Astrocyte (in vitro differentiated cells and primary cell): ENCODE results near the gene STX16. TPM values are rescaled to one million over a fixed set of nuclear protein-coding genes. Genes with fewer than 3 reads are reported as not detected.

Experiments used
- DNase-seq: peaks from one replicate; pipeline ENCODE4 v3.0.0-alpha.2; 2010; ENCODE audit warnings: low read depth
- FAIRE-seq: peaks from 2 replicates; lab custom pipeline; 2011; peaks lifted over from hg19 to GRCh38; lab: Jason Lieb, UNC
- H2AFZ ChIP-seq: 2 replicates; pipeline ENCODE4 v1.6.0; 2012; ENCODE audit warnings: low read depth, low read length, inconsistent platforms
- H3K27ac ChIP-seq: 2 replicates; pipeline ENCODE4 v1.5.1; 2011; ENCODE audit warnings: low read depth, low read length, inconsistent platforms
- H3K27me3 ChIP-seq: 2 replicates; pipeline ENCODE4 v1.6.0; 2011; ENCODE audit warnings: low read length, inconsistent platforms; ENCODE audit not compliant: insufficient read depth
- H3K36me3 ChIP-seq: 2 replicates; pipeline ENCODE4 v1.5.1; 2011; ENCODE audit warnings: low read length, inconsistent platforms; ENCODE audit not compliant: insufficient read depth
- H3K4me1 ChIP-seq: 2 replicates; pipeline ENCODE4 v1.5.1; 2011; ENCODE audit warnings: low read length, inconsistent platforms; ENCODE audit not compliant: insufficient read depth
- H3K4me2 ChIP-seq: 2 replicates; pipeline ENCODE4 v1.6.0; 2012; ENCODE audit warnings: low read length, inconsistent platforms
- H3K4me3 ChIP-seq: 2 replicates; pipeline ENCODE4 v1.5.1; 2011; ENCODE audit warnings: low read depth, mild to moderate bottlenecking, low read length, inconsistent platforms; ENCODE audit not compliant: insufficient read depth
- H3K79me2 ChIP-seq: 2 replicates; pipeline ENCODE4 v1.6.0; 2012; ENCODE audit warnings: mild to moderate bottlenecking, low read length, inconsistent platforms; ENCODE audit not compliant: insufficient read depth
- H3K9ac ChIP-seq: 2 replicates; pipeline ENCODE4 v1.6.0; 2012; ENCODE audit warnings: mild to moderate bottlenecking, low read length, inconsistent platforms
- H3K9me3 ChIP-seq: 2 replicates; pipeline ENCODE4 v1.5.1; 2012; ENCODE audit warnings: low read depth, mild to moderate bottlenecking, low read length, inconsistent platforms; ENCODE audit not compliant: insufficient read depth
- H4K20me1 ChIP-seq: 2 replicates; pipeline ENCODE4 v1.6.0; 2012; ENCODE audit warnings: low read length, inconsistent platforms; ENCODE audit not compliant: insufficient read depth
- H3K27ac Mint-ChIP-seq: one replicate; pipeline ENCODE4 v1.8.0; 2021; ENCODE audit warnings: mild to moderate bottlenecking, mixed read lengths; ENCODE audit not compliant: unreplicated experiment
- H3K27me3 Mint-ChIP-seq: one replicate; pipeline ENCODE4 v1.8.0; 2021; ENCODE audit warnings: low read depth, mixed read lengths; ENCODE audit not compliant: unreplicated experiment
- H3K36me3 Mint-ChIP-seq: one replicate; pipeline ENCODE4 v1.8.0; 2021; ENCODE audit warnings: low read depth, mixed read lengths; ENCODE audit not compliant: unreplicated experiment
- H3K4me1 Mint-ChIP-seq: one replicate; pipeline ENCODE4 v1.8.0; 2021; ENCODE audit warnings: low read depth, mixed read lengths; ENCODE audit not compliant: unreplicated experiment
- H3K4me3 Mint-ChIP-seq: one replicate; pipeline ENCODE4 v1.8.0; 2021; ENCODE audit warnings: mild to moderate bottlenecking, moderate library complexity, mixed read lengths; ENCODE audit not compliant: unreplicated experiment
- H3K9me3 Mint-ChIP-seq: one replicate; pipeline ENCODE4 v1.8.0; 2021; ENCODE audit warnings: mild to moderate bottlenecking, mixed read lengths; ENCODE audit not compliant: unreplicated experiment
- CTCF ChIP-seq: IDR thresholded peaks from 2 replicates; pipeline ENCODE4 v1.5.1; 2011; ENCODE audit warnings: low read depth, mild to moderate bottlenecking, inconsistent platforms, low read length, moderate library complexity; ENCODE audit not compliant: insufficient read depth
- EZH2 ChIP-seq: IDR thresholded peaks from 2 replicates; pipeline ENCODE4 v1.6.1; 2012; ENCODE audit warnings: mild to moderate bottlenecking, low read length, inconsistent platforms; ENCODE audit not compliant: insufficient read depth
- total RNA-seq: library from RNA; stranded (reverse); gene quantifications from 2 replicates; pipeline ENCODE4 v1.2.1, GENCODE V29; 2021

STX16 gene
- total RNA-seq, 1 donor from 2014 or later = 59.3 TPM

- no peak overlapping the region for H2AFZ ChIP-seq
- Mint-ChIP-seq H3K36me3 (peaks cover 2% of the 10 kb centered on the region), H3K27me3 (peaks cover 2% of the 10 kb centered on the region), H3K27ac (peak overlapping the region; percentile 50), H3K4me1 (peaks cover 18% of the 10 kb centered on the region), H3K4me3 (no peak overlapping the region), H3K9me3 (no peaks in the 10 kb centered on the region)
- H3K27ac ChIP-seq = peak overlapping the region; percentile 42
- peak overlapping the region; percentile 37 for H3K4me2 ChIP-seq
- peaks cover 38% of the 10 kb centered on the region for H3K4me1 ChIP-seq
- no peaks in the 10 kb centered on the region for H4K20me1 ChIP-seq
- no peaks in the 10 kb centered on the region for H3K79me2 ChIP-seq
- FAIRE-seq = no peak
- H3K36me3 ChIP-seq = no peaks in the 10 kb centered on the region
- no peaks in the 10 kb centered on the region for H3K27me3 ChIP-seq
- TF ChIP-seq CTCF = no peak
- TF ChIP-seq EZH2 = no peak
- H3K4me3 ChIP-seq = no peak overlapping the region
- no peaks in the 10 kb centered on the region for H3K9me3 ChIP-seq
- H3K9ac ChIP-seq = no peak overlapping the region
- DNase-seq = peak; percentile 90
Observed at GRCh38 chr20:58645412-58645968, 5.6 kb upstream of the STX16 start.

- H3K36me3 Mint-ChIP-seq = peaks cover 2% of the 10 kb centered on the region
- H3K4me3 ChIP-seq = no peak overlapping the region
- H3K9me3 ChIP-seq = no peaks in the 10 kb centered on the region
- H3K27me3 ChIP-seq = no peaks in the 10 kb centered on the region
- H4K20me1 ChIP-seq = no peaks in the 10 kb centered on the region
- no peak overlapping the region for H3K4me2 ChIP-seq
- H3K4me1 ChIP-seq = peaks cover 38% of the 10 kb centered on the region
- no peaks in the 10 kb centered on the region for H3K36me3 ChIP-seq
- TF ChIP-seq EZH2 (no peak), CTCF (no peak)
- no peak for DNase-seq
- H3K4me3 Mint-ChIP-seq = no peak overlapping the region
- H3K27ac Mint-ChIP-seq = no peak overlapping the region
- peaks cover 2% of the 10 kb centered on the region for H3K79me2 ChIP-seq
- H3K9ac ChIP-seq = no peak overlapping the region
- peaks cover 2% of the 10 kb centered on the region for H3K27me3 Mint-ChIP-seq
- FAIRE-seq = no peak
- peaks cover 12% of the 10 kb centered on the region for H3K4me1 Mint-ChIP-seq
- no peak overlapping the region for H3K27ac ChIP-seq
- H3K9me3 Mint-ChIP-seq = no peaks in the 10 kb centered on the region
- no peak overlapping the region for H2AFZ ChIP-seq
Observed at GRCh38 chr20:58646257-58646656, 4.8 kb upstream of the STX16 start.

GRCh38 chr20:58646703-58647102 is 4.4 kb upstream of the STX16 start:
- peaks cover 2% of the 10 kb centered on the region for H3K36me3 Mint-ChIP-seq
- TF ChIP-seq CTCF = no peak
- TF ChIP-seq EZH2 = no peak
- no peak overlapping the region for H3K4me3 ChIP-seq
- H2AFZ ChIP-seq = no peak overlapping the region
- H3K4me1 ChIP-seq = peaks cover 42% of the 10 kb centered on the region
- peaks cover 7% of the 10 kb centered on the region for H3K79me2 ChIP-seq
- no peak overlapping the region for H3K4me3 Mint-ChIP-seq
- H3K27ac ChIP-seq = no peak overlapping the region
- no peaks in the 10 kb centered on the region for H3K9me3 Mint-ChIP-seq
- H3K9me3 ChIP-seq = no peaks in the 10 kb centered on the region
- peaks cover 13% of the 10 kb centered on the region for H3K4me1 Mint-ChIP-seq
- DNase-seq (no peak), FAIRE-seq (no peak)
- peak overlapping the region; percentile 24 for H3K27ac Mint-ChIP-seq
- H4K20me1 ChIP-seq = no peaks in the 10 kb centered on the region
- no peak overlapping the region for H3K9ac ChIP-seq
- no peaks in the 10 kb centered on the region for H3K36me3 ChIP-seq
- H3K4me2 ChIP-seq = no peak overlapping the region
- no peaks in the 10 kb centered on the region for H3K27me3 ChIP-seq
- H3K27me3 Mint-ChIP-seq = peaks cover 2% of the 10 kb centered on the region
